ENCODE data around the gene PSTK. TPM values are rescaled to one million over a fixed set of nuclear protein-coding genes. Genes with fewer than 3 reads are reported as not detected.

Gene PSTK
- total and polyA plus RNA-seq, 2 of the 13 experiments (the other 11 are each of a cell fraction or from before 2014, with no cell fraction given), result 8.2 to 9.3 TPM

DNA sequence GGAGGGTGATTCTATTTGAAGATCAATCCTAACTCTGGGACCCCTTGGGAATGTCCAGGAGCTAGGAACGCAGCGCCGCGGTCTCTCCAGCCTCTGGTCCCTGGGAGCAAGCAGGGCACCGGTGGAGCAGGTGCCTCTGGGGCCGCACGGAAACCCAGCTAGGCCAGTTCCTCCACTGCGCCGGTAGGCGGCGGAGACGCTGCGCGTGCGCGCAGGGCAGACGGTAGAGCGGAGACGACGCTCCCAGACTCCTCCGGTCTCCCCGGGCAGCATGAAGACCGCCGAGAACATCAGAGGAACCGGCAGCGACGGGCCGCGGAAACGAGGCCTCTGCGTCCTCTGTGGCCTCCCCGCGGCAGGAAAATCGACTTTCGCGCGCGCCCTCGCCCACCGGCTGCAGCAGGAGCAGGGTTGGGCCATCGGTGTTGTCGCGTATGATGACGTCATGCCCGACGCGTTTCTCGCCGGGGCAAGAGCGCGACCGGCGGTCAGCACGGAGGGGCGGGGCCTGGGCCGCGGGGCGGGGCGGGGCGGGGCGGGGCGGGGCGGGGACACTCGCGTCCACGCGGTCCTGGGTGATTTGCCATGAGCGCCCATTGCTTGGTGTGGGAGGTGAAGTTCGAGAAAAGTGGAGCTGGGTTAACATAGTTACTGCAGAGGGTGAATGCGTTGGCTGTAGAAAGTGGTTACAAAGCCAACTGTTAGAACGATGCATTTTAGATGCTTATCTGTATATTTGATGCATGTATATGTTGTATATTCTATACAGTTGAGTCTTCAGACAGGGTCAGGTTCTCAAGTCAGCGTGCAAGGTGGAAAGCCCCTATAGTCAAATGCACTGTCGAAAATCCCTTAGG is at the start of gene PSTK (continued):
- TF ChIP-seq ZNF781 (CRISPR knock-in tag; IDR thresholded peaks at IDR 0.05; ENCODE audit: borderline replicate concordance, not compliant biosample characterization) (no peak), GPN1 (CRISPR knock-in tag; IDR thresholded peaks at IDR 0.05; ENCODE audit: borderline replicate concordance) (no peak), RBM22 (optimal IDR thresholded peaks at IDR 0.05; ENCODE audit: low read length) (no peak), HOXA9 (CRISPR knock-in tag; IDR thresholded peaks at IDR 0.05; ENCODE audit: borderline replicate concordance) (peak; percentile 57; the same call in 1 of the 2 replicates), ZNF607 (CRISPR knock-in tag; IDR thresholded peaks at IDR 0.05; ENCODE audit: borderline replicate concordance) (peak; percentile 27; the same call in 1 of the 2 replicates), PTBP1 (IDR thresholded peaks at IDR 0.05; ENCODE audit: low read depth, low read length, poor library complexity, severe bottlenecking) (no peak), PHF8 (CRISPR knock-in tag; IDR thresholded peaks at IDR 0.05) (peak; percentile 94), FOSL2 (CRISPR knock-in tag; IDR thresholded peaks at IDR 0.05) (peak; percentile 61; the same call in 1 of the 2 replicates), SRF (IDR thresholded peaks at IDR 0.05; ENCODE audit: low read depth, low read length) (no peak), DMAP1 (CRISPR knock-in tag; IDR thresholded peaks at IDR 0.05) (peak; percentile 88), RXRB (CRISPR knock-in tag; IDR thresholded peaks at IDR 0.05; ENCODE audit: borderline replicate concordance) (peak; percentile 15; the same call in 1 of the 2 replicates), SRSF4 (IDR thresholded peaks at IDR 0.05; ENCODE audit: low read depth, low read length, poor library complexity, severe bottlenecking) (no peak), CREB1 (IDR thresholded peaks at IDR 0.05) (peak; percentile 99), CREB1 (CRISPR knock-in tag; IDR thresholded peaks at IDR 0.05) (peak; percentile 94), ZNF782 (CRISPR knock-in tag; IDR thresholded peaks at IDR 0.05; ENCODE audit: borderline replicate concordance) (peak; percentile 62; the same call in 1 of the 2 replicates), MTA3 (CRISPR knock-in tag; IDR thresholded peaks at IDR 0.05) (no peak), ATF2 (CRISPR knock-in tag; IDR thresholded peaks at IDR 0.05) (peak; percentile 96), TBX3 (IDR thresholded peaks at IDR 0.05; ENCODE audit: borderline replicate concordance) (no peak), KDM1A (CRISPR knock-in tag; IDR thresholded peaks at IDR 0.05) (0 out of 2 replicates have a peak, but pooled peaks have one; percentile 16), FOXP1 (IDR thresholded peaks at IDR 0.05) (no peak), FOXP1 (CRISPR knock-in tag; IDR thresholded peaks at IDR 0.05) (no peak), CCDC6 (CRISPR knock-in tag; IDR thresholded peaks at IDR 0.05) (peak; percentile 68; the same call in 1 of the 2 replicates), HDAC1 (CRISPR knock-in tag; IDR thresholded peaks at IDR 0.05) (peak; percentile 89), TBX2 (CRISPR knock-in tag; IDR thresholded peaks at IDR 0.05; ENCODE audit: borderline replicate concordance) (peak; percentile 78; the same call in 1 of the 2 replicates), HMGXB3 (CRISPR knock-in tag; IDR thresholded peaks at IDR 0.05; ENCODE audit: borderline replicate concordance) (peak; percentile 35; the same call in 1 of the 2 replicates)
